ENCODE data around the gene DHX35. TPM values are rescaled to one million over a fixed set of nuclear protein-coding genes. Genes with fewer than 3 reads are reported as not detected.
A peak's percentile ranks its signal among the peaks of the same experiment; 100 is the strongest.

Gene DHX35
- total and polyA plus RNA-seq, 2 of the 13 experiments (the other 11 are each of a cell fraction or from before 2014, with no cell fraction given) = 25.8 to 28.7 TPM

DNA sequence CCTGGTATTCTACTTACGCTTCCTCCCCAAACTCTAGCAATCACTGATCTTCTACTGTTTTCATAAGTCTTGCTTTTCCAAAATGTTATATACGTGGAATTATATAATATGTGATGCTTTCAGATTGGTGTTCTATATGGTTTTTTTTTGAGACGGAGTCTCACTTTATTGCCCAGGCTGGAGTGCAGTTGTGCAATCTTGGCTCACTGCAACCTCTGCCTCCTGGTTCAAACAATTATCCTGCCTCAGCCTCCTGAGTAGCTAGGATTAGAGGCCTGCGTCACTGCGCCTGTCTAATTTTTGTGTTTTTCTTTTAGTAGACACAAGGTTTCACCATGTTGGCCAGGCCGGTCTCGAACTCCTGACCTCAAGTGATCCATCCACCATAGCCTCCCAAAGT, 46.8 kb upstream of the DHX35 start (continued):
- TF ChIP-seq, protein P1, sequence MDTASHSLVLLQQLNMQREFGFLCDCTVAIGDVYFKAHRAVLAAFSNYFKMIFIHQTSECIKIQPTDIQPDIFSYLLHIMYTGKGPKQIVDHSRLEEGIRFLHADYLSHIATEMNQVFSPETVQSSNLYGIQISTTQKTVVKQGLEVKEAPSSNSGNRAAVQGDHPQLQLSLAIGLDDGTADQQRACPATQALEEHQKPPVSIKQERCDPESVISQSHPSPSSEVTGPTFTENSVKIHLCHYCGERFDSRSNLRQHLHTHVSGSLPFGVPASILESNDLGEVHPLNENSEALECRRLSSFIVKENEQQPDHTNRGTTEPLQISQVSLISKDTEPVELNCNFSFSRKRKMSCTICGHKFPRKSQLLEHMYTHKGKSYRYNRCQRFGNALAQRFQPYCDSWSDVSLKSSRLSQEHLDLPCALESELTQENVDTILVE (CRISPR knock-in tag; IDR thresholded peaks at IDR 0.05) = no peak
- TF ChIP-seq, protein P2, sequence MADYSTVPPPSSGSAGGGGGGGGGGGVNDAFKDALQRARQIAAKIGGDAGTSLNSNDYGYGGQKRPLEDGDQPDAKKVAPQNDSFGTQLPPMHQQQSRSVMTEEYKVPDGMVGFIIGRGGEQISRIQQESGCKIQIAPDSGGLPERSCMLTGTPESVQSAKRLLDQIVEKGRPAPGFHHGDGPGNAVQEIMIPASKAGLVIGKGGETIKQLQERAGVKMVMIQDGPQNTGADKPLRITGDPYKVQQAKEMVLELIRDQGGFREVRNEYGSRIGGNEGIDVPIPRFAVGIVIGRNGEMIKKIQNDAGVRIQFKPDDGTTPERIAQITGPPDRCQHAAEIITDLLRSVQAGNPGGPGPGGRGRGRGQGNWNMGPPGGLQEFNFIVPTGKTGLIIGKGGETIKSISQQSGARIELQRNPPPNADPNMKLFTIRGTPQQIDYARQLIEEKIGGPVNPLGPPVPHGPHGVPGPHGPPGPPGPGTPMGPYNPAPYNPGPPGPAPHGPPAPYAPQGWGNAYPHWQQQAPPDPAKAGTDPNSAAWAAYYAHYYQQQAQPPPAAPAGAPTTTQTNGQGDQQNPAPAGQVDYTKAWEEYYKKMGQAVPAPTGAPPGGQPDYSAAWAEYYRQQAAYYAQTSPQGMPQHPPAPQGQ (CRISPR knock-in tag; IDR thresholded peaks at IDR 0.05; ENCODE audit: borderline replicate concordance) = no peak
- TF ChIP-seq ZBTB42 (CRISPR knock-in tag; IDR thresholded peaks at IDR 0.05) = no peak

DNA sequence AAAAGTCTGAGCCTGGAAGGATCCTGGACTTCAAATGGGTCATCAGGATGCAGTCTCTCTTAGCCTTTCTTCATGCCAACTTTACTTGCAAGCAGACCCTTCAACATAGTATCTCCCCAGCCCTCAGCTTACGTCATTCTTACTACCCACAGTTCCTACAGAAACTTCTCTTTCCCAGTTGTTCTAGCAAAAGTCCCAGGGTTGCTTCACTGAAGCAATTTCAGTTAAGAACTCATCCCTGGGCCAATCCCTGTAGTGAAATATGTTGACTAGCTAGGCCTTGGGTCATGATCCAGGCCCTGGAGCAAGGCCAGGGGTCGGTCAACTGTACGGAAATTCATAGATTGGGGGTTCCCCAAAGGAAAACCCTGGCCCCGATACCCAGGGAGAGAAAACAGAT, 44.5 kb upstream of the DHX35 start:
- BruUV-seq (replicated peaks) = no TSS peak
- ATAC-seq = no peak
- POLR2A ChIA-PET = interaction anchor here (2.4 kb wide), 1 partner anchor 9 kb away, joined by 10 read pairs; the partner anchor contains the start of gene FAM83D
- TF ChIP-seq ZNF749 (CRISPR knock-in tag; IDR thresholded peaks at IDR 0.05; ENCODE audit: borderline replicate concordance) (no peak), ATF7 (IDR thresholded peaks at IDR 0.05) (peak; percentile 68; the same call in 1 of the 2 replicates), ATF7 (CRISPR knock-in tag; IDR thresholded peaks at IDR 0.05) (no peak), ZFAT (CRISPR knock-in tag; conservative IDR thresholded peaks at IDR 0.05) (no peak), ZNF543 (CRISPR knock-in tag; IDR thresholded peaks at IDR 0.05) (no peak), DNMT1 (CRISPR knock-in tag; IDR thresholded peaks at IDR 0.05) (no peak), CHD4 (IDR thresholded peaks at IDR 0.05; ENCODE audit: borderline replicate concordance, low read length) (no peak)
- TF ChIP-seq, protein P3, sequence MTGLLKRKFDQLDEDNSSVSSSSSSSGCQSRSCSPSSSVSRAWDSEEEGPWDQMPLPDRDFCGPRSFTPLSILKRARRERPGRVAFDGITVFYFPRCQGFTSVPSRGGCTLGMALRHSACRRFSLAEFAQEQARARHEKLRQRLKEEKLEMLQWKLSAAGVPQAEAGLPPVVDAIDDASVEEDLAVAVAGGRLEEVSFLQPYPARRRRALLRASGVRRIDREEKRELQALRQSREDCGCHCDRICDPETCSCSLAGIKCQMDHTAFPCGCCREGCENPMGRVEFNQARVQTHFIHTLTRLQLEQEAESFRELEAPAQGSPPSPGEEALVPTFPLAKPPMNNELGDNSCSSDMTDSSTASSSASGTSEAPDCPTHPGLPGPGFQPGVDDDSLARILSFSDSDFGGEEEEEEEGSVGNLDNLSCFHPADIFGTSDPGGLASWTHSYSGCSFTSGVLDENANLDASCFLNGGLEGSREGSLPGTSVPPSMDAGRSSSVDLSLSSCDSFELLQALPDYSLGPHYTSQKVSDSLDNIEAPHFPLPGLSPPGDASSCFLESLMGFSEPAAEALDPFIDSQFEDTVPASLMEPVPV (CRISPR knock-in tag; IDR thresholded peaks at IDR 0.05) = no peak
- TF ChIP-seq, protein P4, sequence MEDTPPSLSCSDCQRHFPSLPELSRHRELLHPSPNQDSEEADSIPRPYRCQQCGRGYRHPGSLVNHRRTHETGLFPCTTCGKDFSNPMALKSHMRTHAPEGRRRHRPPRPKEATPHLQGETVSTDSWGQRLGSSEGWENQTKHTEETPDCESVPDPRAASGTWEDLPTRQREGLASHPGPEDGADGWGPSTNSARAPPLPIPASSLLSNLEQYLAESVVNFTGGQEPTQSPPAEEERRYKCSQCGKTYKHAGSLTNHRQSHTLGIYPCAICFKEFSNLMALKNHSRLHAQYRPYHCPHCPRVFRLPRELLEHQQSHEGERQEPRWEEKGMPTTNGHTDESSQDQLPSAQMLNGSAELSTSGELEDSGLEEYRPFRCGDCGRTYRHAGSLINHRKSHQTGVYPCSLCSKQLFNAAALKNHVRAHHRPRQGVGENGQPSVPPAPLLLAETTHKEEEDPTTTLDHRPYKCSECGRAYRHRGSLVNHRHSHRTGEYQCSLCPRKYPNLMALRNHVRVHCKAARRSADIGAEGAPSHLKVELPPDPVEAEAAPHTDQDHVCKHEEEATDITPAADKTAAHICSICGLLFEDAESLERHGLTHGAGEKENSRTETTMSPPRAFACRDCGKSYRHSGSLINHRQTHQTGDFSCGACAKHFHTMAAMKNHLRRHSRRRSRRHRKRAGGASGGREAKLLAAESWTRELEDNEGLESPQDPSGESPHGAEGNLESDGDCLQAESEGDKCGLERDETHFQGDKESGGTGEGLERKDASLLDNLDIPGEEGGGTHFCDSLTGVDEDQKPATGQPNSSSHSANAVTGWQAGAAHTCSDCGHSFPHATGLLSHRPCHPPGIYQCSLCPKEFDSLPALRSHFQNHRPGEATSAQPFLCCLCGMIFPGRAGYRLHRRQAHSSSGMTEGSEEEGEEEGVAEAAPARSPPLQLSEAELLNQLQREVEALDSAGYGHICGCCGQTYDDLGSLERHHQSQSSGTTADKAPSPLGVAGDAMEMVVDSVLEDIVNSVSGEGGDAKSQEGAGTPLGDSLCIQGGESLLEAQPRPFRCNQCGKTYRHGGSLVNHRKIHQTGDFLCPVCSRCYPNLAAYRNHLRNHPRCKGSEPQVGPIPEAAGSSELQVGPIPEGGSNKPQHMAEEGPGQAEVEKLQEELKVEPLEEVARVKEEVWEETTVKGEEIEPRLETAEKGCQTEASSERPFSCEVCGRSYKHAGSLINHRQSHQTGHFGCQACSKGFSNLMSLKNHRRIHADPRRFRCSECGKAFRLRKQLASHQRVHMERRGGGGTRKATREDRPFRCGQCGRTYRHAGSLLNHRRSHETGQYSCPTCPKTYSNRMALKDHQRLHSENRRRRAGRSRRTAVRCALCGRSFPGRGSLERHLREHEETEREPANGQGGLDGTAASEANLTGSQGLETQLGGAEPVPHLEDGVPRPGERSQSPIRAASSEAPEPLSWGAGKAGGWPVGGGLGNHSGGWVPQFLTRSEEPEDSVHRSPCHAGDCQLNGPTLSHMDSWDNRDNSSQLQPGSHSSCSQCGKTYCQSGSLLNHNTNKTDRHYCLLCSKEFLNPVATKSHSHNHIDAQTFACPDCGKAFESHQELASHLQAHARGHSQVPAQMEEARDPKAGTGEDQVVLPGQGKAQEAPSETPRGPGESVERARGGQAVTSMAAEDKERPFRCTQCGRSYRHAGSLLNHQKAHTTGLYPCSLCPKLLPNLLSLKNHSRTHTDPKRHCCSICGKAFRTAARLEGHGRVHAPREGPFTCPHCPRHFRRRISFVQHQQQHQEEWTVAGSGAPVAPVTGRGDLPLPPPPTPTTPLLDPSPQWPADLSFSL (CRISPR knock-in tag; IDR thresholded peaks at IDR 0.05) = no peak

More for the DNA sequence above, 44.5 kb upstream of the DHX35 start:
- intact Hi-C loops (cut with micrococcal nuclease; ENCODE audit: unreplicated experiment) = no loop called here
- Histone ChIP-seq H3K36me3 (replicated peaks in 1 of 2; ENCODE audit: control insufficient read depth in 1 of 2, insufficient read depth in 2 of 2, low read length in 2 of 2) (no peaks in the 10 kb centered on the region), H3K4me1 (ENCODE audit: insufficient read depth, low read length) (peaks cover 59% of the 10 kb centered on the region), H3K27ac (ENCODE audit: extremely low read length, insufficient read depth, low read length) (no peak overlapping the region), H3K4me3 (replicated peaks in 1 of 3; ENCODE audit: insufficient read depth in 1 of 3, low read depth in 2 of 3, low read length in 3 of 3) (no peak overlapping the region), H3K27me3 (ENCODE audit: control insufficient read depth in 1 of 2, insufficient read depth in 2 of 2, low read length in 2 of 2) (peaks cover 7 to 23% of the 10 kb centered on the region in 2 experiments; a peak in 4 of 5 replicates), H3K4me2 (ENCODE audit: low read depth, low read length) (peak overlapping the region; percentile 33), H3K9ac (ENCODE audit: insufficient read depth, low read depth, low read length) (no peak overlapping the region), H3K79me2 (ENCODE audit: insufficient read depth, low read length) (no peaks in the 10 kb centered on the region), H2AFZ (ENCODE audit: low read length) (no peak overlapping the region), H3K9me3 (ENCODE audit: low read length) (no peaks in the 10 kb centered on the region), H4K20me1 (ENCODE audit: insufficient read depth, low read length) (no peaks in the 10 kb centered on the region)
- in situ Hi-C loops (cut with HindIII; ENCODE audit: extremely low pct_ligation_motif_present, low pct_unique_long_range_greater_than_20kb) = no loop called here
- CTCF ChIA-PET (ENCODE audit: low intra/inter-chr PET ratio, low total read pairs) = no interaction called here
- DNase-seq (ENCODE audit: low spot score) (no peak), FAIRE-seq (no peak)
- WGBS (ENCODE audit: low lambda C conversion rate) = 14% methylated on average over 4 of the region's 4 CpGs

All from HepG2 (cell line).